Choroid plexus epithelial cell (primary cell): ENCODE results near the gene GPR179.

Source experiments
- DNase-seq: peaks from one replicate; pipeline ENCODE4 v3.0.0-alpha.2; 2010; ENCODE audit warnings: low read depth
- H3K4me3 ChIP-seq: 2 replicates; pipeline ENCODE4 v1.5.1; 2011; ENCODE audit warnings: low read depth, mild to moderate bottlenecking, control low read depth, low read length, moderate library complexity
- TF ChIP-seq, protein P1 (sequence below): conservative IDR thresholded peaks from 2 replicates; pipeline ENCODE4 v1.5.1; 2011; ENCODE audit warnings: low read depth, mild to moderate bottlenecking, control low read depth, inconsistent platforms, low read length, moderate library complexity

Gene GPR179

DNA sequence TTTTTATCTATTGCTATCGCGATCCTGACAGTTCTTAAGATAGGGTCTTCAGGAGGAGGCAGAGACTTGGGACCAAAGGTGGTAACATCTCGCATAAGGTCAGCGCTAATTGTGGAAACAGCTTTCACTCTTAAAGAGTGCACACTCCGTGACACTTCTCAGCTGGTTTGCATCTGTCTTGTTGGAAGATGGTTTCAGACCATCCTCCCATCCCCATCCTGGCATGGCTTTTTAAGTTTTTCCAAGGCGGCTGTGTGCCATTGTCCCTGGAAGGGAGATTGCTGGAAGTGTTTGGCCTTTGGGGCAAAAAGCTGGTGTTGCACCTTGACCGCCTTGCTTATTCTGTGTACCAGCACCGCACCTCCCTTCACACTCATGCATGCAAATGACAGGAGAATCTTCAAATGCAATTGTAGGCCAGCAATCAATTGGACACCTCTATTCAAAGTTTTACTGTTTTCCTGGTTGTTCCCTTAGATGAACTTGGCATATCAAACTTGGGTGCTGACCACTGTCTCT lies 9.4 kb upstream of the GPR179 start:
- no peak for DNase-seq
- H3K4me3 ChIP-seq = peak overlapping the region; percentile 74
- TF ChIP-seq, protein P1, sequence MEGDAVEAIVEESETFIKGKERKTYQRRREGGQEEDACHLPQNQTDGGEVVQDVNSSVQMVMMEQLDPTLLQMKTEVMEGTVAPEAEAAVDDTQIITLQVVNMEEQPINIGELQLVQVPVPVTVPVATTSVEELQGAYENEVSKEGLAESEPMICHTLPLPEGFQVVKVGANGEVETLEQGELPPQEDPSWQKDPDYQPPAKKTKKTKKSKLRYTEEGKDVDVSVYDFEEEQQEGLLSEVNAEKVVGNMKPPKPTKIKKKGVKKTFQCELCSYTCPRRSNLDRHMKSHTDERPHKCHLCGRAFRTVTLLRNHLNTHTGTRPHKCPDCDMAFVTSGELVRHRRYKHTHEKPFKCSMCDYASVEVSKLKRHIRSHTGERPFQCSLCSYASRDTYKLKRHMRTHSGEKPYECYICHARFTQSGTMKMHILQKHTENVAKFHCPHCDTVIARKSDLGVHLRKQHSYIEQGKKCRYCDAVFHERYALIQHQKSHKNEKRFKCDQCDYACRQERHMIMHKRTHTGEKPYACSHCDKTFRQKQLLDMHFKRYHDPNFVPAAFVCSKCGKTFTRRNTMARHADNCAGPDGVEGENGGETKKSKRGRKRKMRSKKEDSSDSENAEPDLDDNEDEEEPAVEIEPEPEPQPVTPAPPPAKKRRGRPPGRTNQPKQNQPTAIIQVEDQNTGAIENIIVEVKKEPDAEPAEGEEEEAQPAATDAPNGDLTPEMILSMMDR = no peak

- peak overlapping the region; percentile 74 for H3K4me3 ChIP-seq
- TF ChIP-seq, protein P1 = no peak
- DNase-seq = peak; percentile 41
Observed at GRCh38 chr17:38352245-38353085, 8.7 kb upstream of the GPR179 start.

DNA sequence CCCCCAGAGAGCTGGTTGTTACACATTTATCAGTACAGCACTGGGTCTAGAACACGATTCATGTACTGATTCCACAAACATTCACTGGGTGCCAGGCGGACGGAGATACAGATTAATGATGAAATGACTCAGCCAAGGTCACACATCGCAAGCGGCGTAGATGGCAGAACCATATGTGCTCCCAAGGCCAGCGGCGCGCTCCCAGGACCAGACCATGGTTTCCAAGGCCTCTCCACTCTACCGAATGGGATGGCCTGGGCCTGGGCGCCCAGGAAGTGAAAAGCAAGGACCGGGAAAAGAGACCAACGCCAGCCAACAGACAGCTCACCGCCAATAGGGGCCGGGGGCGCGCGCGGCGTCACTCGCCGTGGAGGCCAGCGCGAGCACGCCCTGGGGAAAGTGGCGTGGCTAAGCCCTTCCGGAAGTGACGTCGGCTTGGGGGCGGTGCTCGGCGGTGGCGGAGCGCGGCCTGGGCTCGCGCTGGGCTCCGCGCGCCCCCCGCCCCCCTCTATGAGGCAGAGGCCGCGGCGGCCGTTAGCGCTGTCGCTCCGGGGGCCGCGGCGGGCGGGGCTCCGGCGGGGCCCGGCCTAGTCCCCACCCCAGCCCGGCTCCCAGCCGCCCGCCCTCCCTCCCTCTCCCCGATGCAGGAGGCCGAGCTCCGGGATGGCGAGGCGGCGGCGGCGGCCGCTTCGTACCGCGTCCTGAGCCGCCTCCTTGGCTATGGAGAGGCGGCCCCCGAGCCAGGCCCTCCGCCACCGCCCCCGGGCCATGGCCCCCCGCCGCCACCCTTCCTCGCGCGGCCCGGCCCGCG lies 7.9 kb upstream of the GPR179 start, which contains the start of gene SOCS7:
Gene SOCS7, plus strand, starts transcription at position 433 of the 811 bp plus-strand sequence. Its CDS starts 209 bp downstream, at position 642.
- DNase-seq = peak; percentile 92
- TF ChIP-seq, protein P1 = no peak
- peak within 1 kb of the TSS; percentile 74 for H3K4me3 ChIP-seq

DNA sequence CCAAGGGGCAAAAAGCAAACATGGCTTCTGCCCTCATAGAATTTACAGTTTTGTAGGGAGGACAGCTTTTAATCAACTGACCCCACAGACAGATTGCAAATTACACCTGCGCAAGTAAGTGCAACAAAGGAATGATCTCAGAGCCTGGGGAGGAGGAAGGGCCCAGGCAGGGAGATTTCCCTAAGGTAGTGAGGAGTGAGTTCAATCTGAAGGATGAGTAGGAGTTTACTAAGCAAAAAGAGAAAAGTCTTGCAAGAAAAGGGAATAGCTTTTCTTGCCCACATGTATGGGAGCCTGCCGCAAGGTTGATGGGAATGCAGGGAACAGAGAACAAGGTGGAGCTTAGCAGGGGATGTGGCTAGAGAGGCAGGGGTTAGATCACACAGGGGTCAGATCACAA lies 6.3 kb upstream of the GPR179 start:
- no peak for DNase-seq
- TF ChIP-seq, protein P1 = no peak
- H3K4me3 ChIP-seq = no peak overlapping the region

DNA sequence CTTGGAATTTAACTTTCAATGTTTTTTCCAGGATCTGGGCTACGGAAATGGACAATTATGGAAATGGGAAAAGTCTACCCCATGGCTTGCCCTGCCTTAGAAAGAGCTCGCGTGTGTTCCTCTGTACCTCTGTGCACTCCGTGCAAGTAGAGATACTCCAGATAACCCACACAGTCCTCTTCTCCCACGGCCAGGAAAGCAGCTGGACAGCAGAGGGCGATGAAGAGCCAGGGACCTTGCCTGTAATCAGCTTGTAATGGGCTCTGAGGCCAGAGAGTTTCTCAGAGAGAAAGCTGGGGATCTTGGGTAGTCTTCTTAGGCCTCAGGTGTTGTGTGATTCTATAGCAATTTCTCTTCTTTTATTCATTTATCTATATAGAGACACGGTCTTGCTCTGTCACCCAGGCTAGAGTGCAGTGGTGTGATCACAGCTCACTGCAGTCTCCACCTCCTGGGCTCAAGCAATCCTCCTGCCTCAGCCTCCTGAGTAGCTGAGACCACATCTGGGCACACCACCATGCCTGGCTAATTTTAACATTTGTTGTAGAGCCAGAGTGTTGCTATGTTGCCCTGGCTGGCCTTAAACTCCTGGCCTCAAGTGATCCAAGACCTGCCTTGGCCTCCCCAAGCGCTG lies 5.5 kb upstream of the GPR179 start:
- no peak overlapping the region for H3K4me3 ChIP-seq
- TF ChIP-seq, protein P1 = peak; percentile 99
- DNase-seq = peak; percentile 91

DNA sequence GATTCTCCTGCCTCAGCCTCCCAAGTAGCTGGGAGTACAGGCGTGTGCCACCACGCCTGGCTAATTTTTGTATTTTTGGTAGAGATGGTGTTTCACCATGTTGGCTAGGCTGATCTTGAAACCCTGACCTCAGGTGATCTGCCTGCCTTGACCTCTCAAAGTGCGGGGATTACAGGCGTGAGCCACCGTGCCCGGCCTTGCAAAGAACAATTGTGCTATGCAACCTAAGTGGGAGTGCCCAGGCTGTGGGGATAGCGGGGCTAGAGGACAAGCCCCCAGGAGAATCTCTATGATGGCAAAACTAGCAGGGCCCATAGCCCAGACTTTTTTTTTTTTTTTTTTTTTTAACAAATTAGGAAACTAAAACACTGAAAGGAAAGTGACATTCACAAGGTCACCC lies 2.0 kb upstream of the GPR179 start:
- no peak for DNase-seq
- H3K4me3 ChIP-seq = no peak overlapping the region
- TF ChIP-seq, protein P1 = no peak
